MM.1S (cell line): ENCODE data around the gene RERE.

Experiments
- DNase-seq: peaks from one replicate; pipeline ENCODE4 v3.0.0-alpha.2; 2015
- H2AFZ ChIP-seq: fragments of 300-600 bp; sonication (generic); 2 replicates; pipeline ENCODE4 v1.6.0; 2016; ENCODE audit warnings: antibody characterized with exemption, low read length
- H3F3A ChIP-seq: fragments of 300-600 bp; sonication (generic); 2 replicates; pipeline ENCODE4 v1.6.1; 2016; ENCODE audit warnings: mild to moderate bottlenecking, antibody characterized with exemption, low read length, moderate library complexity, mixed read lengths; ENCODE audit not compliant: insufficient read depth
- H3K27ac ChIP-seq: fragments of 300-600 bp; sonication (generic); 2 replicates; pipeline ENCODE4 v1.5.1; 2016; ENCODE audit warnings: mild to moderate bottlenecking, low read length
- H3K27me3 ChIP-seq: fragments of 300-600 bp; sonication (generic); replicated peaks from 2 replicates; pipeline ENCODE4 v1.6.0; 2016; ENCODE audit warnings: low read length; ENCODE audit not compliant: insufficient read depth
- H3K36me3 ChIP-seq: fragments of 300-600 bp; sonication (generic); replicated peaks from 2 replicates; pipeline ENCODE4 v1.6.1; 2016; ENCODE audit warnings: mild to moderate bottlenecking, low read length, mixed read lengths; ENCODE audit not compliant: insufficient read depth
- H3K4me1 ChIP-seq: fragments of 300-600 bp; sonication (generic); 2 replicates; pipeline ENCODE4 v1.6.1; 2016; ENCODE audit warnings: low read length, mixed read lengths
- H3K4me2 ChIP-seq: fragments of 300-600 bp; sonication (generic); 2 replicates; pipeline ENCODE4 v1.6.0; 2016; ENCODE audit warnings: low read depth, low read length
- H3K4me3 ChIP-seq: fragments of 300-600 bp; sonication (generic); 2 replicates; pipeline ENCODE4 v1.5.1; 2016; ENCODE audit warnings: low read length, mixed read lengths
- H3K79me2 ChIP-seq: fragments of 300-600 bp; sonication (generic); 2 replicates; pipeline ENCODE4 v1.6.1; 2016; ENCODE audit warnings: mixed run types, low read length, mixed read lengths
- H3K9ac ChIP-seq: fragments of 300-600 bp; sonication (generic); 2 replicates; pipeline ENCODE4 v1.6.1; 2016; ENCODE audit warnings: low read length, mixed read lengths
- H3K9me2 ChIP-seq: fragments of 300-600 bp; sonication (generic); replicated peaks from 2 replicates; pipeline ENCODE4 v1.6.1; 2016; ENCODE audit warnings: mild to moderate bottlenecking, low read length, mixed read lengths; ENCODE audit not compliant: insufficient read depth
- H3K9me3 ChIP-seq: fragments of 300-600 bp; sonication (generic); replicated peaks from 2 replicates; pipeline ENCODE4 v1.6.1; 2016; ENCODE audit warnings: mild to moderate bottlenecking, low read length, mixed read lengths; ENCODE audit not compliant: insufficient read depth
- H4K20me1 ChIP-seq: fragments of 300-600 bp; sonication (generic); 2 replicates; pipeline ENCODE4 v1.6.1; 2016; ENCODE audit warnings: mild to moderate bottlenecking, low read length, moderate library complexity, mixed read lengths; ENCODE audit not compliant: insufficient read depth
- EZH2 ChIP-seq: fragments of 300-600 bp; sonication (generic); optimal IDR thresholded peaks from 2 replicates; pipeline ENCODE3; 2017; ENCODE audit warnings: low read depth, mild to moderate bottlenecking, antibody characterized with exemption, low read length, mixed read lengths
- EZH2phosphoT487 ChIP-seq: fragments of 300-600 bp; sonication (generic); IDR thresholded peaks from 2 replicates; pipeline ENCODE4 v1.6.1; 2018; ENCODE audit warnings: antibody characterized with exemption, low read length
- TF ChIP-seq, protein P1 (sequence below): fragments of 300-600 bp; sonication (generic); IDR thresholded peaks from 2 replicates; pipeline ENCODE4 v1.5.1; 2016; ENCODE audit warnings: antibody characterized with exemption, low read length, mixed read lengths

Gene RERE

DNA sequence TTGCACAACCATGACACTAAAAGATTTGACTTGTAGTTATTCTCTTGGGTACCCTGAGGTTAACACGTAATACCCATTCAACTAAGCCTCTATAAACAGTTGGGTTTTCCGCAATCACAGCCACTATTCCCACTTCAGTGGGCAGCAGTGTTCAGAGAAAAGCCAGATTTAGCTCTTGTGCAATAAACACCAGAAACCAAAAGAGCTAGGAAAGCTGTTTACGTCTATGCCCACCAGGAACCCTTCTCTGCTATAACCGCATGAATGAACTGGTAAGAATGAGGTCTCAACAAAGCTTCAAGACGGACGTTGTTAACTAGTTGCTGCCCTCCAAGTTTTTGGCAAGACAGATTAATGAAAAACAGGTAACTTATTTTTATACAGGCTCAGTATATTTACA lies 398.3 kb downstream of the RERE start:
- Histone ChIP-seq H3K4me2 (no peak overlapping the region), H4K20me1 (0 out of 2 replicates have a peak, but pooled peaks cover 3% of the 10 kb centered on the region), H3K27me3 (no peaks in the 10 kb centered on the region), H2AFZ (no peak overlapping the region), H3K4me3 (no peak overlapping the region), H3F3A (no peaks in the 10 kb centered on the region), H3K4me1 (no peaks in the 10 kb centered on the region), H3K27ac (no peak overlapping the region), H3K9me2 (no peaks in the 10 kb centered on the region), H3K79me2 (no peaks in the 10 kb centered on the region), H3K36me3 (no peaks in the 10 kb centered on the region), H3K9ac (no peak overlapping the region), H3K9me3 (no peaks in the 10 kb centered on the region)
- no peak for TF ChIP-seq EZH2
- TF ChIP-seq, protein P1, sequence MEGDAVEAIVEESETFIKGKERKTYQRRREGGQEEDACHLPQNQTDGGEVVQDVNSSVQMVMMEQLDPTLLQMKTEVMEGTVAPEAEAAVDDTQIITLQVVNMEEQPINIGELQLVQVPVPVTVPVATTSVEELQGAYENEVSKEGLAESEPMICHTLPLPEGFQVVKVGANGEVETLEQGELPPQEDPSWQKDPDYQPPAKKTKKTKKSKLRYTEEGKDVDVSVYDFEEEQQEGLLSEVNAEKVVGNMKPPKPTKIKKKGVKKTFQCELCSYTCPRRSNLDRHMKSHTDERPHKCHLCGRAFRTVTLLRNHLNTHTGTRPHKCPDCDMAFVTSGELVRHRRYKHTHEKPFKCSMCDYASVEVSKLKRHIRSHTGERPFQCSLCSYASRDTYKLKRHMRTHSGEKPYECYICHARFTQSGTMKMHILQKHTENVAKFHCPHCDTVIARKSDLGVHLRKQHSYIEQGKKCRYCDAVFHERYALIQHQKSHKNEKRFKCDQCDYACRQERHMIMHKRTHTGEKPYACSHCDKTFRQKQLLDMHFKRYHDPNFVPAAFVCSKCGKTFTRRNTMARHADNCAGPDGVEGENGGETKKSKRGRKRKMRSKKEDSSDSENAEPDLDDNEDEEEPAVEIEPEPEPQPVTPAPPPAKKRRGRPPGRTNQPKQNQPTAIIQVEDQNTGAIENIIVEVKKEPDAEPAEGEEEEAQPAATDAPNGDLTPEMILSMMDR: no peak
- TF ChIP-seq EZH2phosphoT487: no peak
- no peak for DNase-seq

GRCh38 chr1:8418301-8418700 lies 399.1 kb downstream of the RERE start:
- Histone ChIP-seq H2AFZ (no peak overlapping the region), H3K27me3 (no peaks in the 10 kb centered on the region), H3F3A (no peaks in the 10 kb centered on the region), H3K9me2 (no peaks in the 10 kb centered on the region), H3K4me1 (no peaks in the 10 kb centered on the region), H3K4me3 (no peak overlapping the region), H3K27ac (no peak overlapping the region), H3K79me2 (no peaks in the 10 kb centered on the region), H3K9me3 (no peaks in the 10 kb centered on the region), H4K20me1 (0 out of 2 replicates have a peak, but pooled peaks cover 3% of the 10 kb centered on the region), H3K9ac (no peak overlapping the region), H3K36me3 (no peaks in the 10 kb centered on the region), H3K4me2 (no peak overlapping the region)
- TF ChIP-seq EZH2phosphoT487: no peak
- DNase-seq: no peak

GRCh38 chr1:8417625-8418024 lies 399.8 kb downstream of the RERE start:
- Histone ChIP-seq H3K36me3 (no peaks in the 10 kb centered on the region), H3F3A (no peaks in the 10 kb centered on the region), H3K27me3 (no peaks in the 10 kb centered on the region), H4K20me1 (0 out of 2 replicates have a peak, but pooled peaks cover 3% of the 10 kb centered on the region), H3K4me1 (no peaks in the 10 kb centered on the region), H3K4me3 (no peak overlapping the region), H3K9ac (no peak overlapping the region), H3K9me2 (no peaks in the 10 kb centered on the region), H3K79me2 (no peaks in the 10 kb centered on the region), H3K9me3 (no peaks in the 10 kb centered on the region), H3K4me2 (no peak overlapping the region), H3K27ac (no peak overlapping the region), H2AFZ (no peak overlapping the region)
- no peak for DNase-seq
- TF ChIP-seq EZH2: no peak

DNA sequence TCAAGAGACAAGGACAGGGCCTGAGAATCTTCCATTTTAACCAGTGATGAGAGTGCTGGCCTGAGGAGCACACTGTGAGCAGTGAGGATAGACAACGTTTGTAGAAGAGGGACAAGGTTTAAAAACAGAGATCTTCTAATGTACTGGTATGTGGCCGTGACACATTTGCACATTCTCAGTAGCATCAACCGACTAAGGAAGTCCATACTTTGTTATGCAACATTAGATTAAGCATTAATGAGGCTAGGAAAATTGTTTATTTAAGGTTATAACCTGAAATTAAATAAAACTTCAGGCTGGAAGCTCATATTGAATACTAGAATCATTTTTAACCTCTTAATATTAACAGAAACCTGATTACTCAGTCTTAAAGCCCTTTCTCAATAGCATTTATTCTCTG lies 400.6 kb downstream of the RERE start:
- Histone ChIP-seq H3K9me2 (no peaks in the 10 kb centered on the region), H2AFZ (no peak overlapping the region), H3K4me1 (no peaks in the 10 kb centered on the region), H4K20me1 (0 out of 2 replicates have a peak, but pooled peaks cover 3% of the 10 kb centered on the region), H3K4me2 (no peak overlapping the region), H3K4me3 (no peak overlapping the region), H3K36me3 (no peaks in the 10 kb centered on the region), H3K27me3 (no peaks in the 10 kb centered on the region), H3F3A (no peaks in the 10 kb centered on the region), H3K79me2 (no peaks in the 10 kb centered on the region), H3K9ac (no peak overlapping the region), H3K27ac (no peak overlapping the region), H3K9me3 (no peaks in the 10 kb centered on the region)
- no peak for DNase-seq
- no peak for TF ChIP-seq EZH2
- TF ChIP-seq, protein P1: no peak
- no peak for TF ChIP-seq EZH2phosphoT487
